PFSK-1 (cell line): Measurements from ENCODE around the gene YBX2.
A peak's percentile ranks its signal among the peaks of the same experiment; 100 is the strongest.

ENCODE experiments used
- FOXP2 ChIP-seq: optimal IDR thresholded peaks from 2 replicates; pipeline ENCODE3; 2011; ENCODE audit warnings: borderline replicate concordance, control low read depth, inconsistent platforms; ENCODE audit not compliant: insufficient read depth; ENCODE audit errors: extremely low read length, extremely low read depth
- POLR2AphosphoS5 ChIP-seq: IDR thresholded peaks from 2 replicates; pipeline ENCODE4 v1.6.1; 2012; ENCODE audit warnings: low read depth, mild to moderate bottlenecking, control low read depth, low read length, moderate library complexity
- REST ChIP-seq, 2 experiments: IDR thresholded peaks; 2 replicates each; pipeline versions ENCODE4 v1.6.1 to v1.8.0; 2011 to 2012; ENCODE audit warnings: low read depth in 2 of 2, low read length in 2 of 2, control low read depth in 1 of 2, inconsistent platforms in 1 of 2, mild to moderate bottlenecking in 1 of 2, moderate library complexity in 1 of 2; ENCODE audit not compliant: insufficient read depth in 1 of 2
- SIN3A ChIP-seq: IDR thresholded peaks from 2 replicates; pipeline ENCODE4 v1.6.1; 2012; ENCODE audit warnings: mild to moderate bottlenecking, low read length, moderate library complexity, borderline replicate concordance; ENCODE audit not compliant: insufficient read depth
- TAF1 ChIP-seq: IDR thresholded peaks from 2 replicates; pipeline ENCODE4 v1.6.1; 2012; ENCODE audit warnings: low read length, control low read depth, borderline replicate concordance; ENCODE audit not compliant: insufficient read depth

Gene YBX2

GRCh38 chr17:7329997-7330637 is 35.7 kb upstream of the YBX2 start:
- TF ChIP-seq TAF1 (peak; percentile 51; the same call in 1 of the 2 replicates), REST (IDR thresholded peaks at IDR 0.05; ENCODE audit: insufficient read depth in 1 of 2, low read depth in 2 of 2, low read length in 2 of 2) (no peak), FOXP2 (no peak), POLR2AphosphoS5 (0 out of 2 replicates have a peak, but pooled peaks have one; percentile 49), SIN3A (no peak)

GRCh38 chr17:7329374-7329996 is 35.0 kb upstream of the YBX2 start:
- TF ChIP-seq SIN3A (0 out of 2 replicates have a peak, but pooled peaks have one; percentile 30), TAF1 (no peak; the same call in 1 of the 2 replicates), REST (IDR thresholded peaks at IDR 0.05; ENCODE audit: insufficient read depth in 1 of 2, low read depth in 2 of 2, low read length in 2 of 2) (peak in 1 of 2 experiments; percentile 34; a peak in 1 of 4 replicates), POLR2AphosphoS5 (peak; percentile 85), FOXP2 (peak; percentile 89)

GRCh38 chr17:7328840-7329373 is 34.5 kb upstream of the YBX2 start, which contains the start of gene NEURL4:
Gene NEURL4, minus strand, starts transcription at chr17:7329335. Its CDS starts 23 bp downstream, at chr17:7329312.
- TF ChIP-seq TAF1 (no peak), POLR2AphosphoS5 (no peak; the same call in 1 of the 2 replicates), FOXP2 (no peak), SIN3A (no peak), REST (IDR thresholded peaks at IDR 0.05; ENCODE audit: insufficient read depth in 1 of 2, low read depth in 2 of 2, low read length in 2 of 2) (no peak)

- no peak for TF ChIP-seq FOXP2
Observed at GRCh38 chr17:7328009-7328408, 33.6 kb upstream of the YBX2 start.

- TF ChIP-seq REST (IDR thresholded peaks at IDR 0.05; ENCODE audit: insufficient read depth in 1 of 2, low read depth in 2 of 2, low read length in 2 of 2) (no peak), SIN3A (no peak), FOXP2 (no peak), TAF1 (no peak), POLR2AphosphoS5 (no peak)
Observed at GRCh38 chr17:7327501-7327900, 33.1 kb upstream of the YBX2 start.
